Naive thymus-derived CD4-positive, alpha-beta T cell (primary cell): ENCODE data around the gene COX19. TPM values are rescaled to one million over a fixed set of nuclear protein-coding genes. Genes with fewer than 3 reads are reported as not detected.

ENCODE experiments used
- ATAC-seq: fragments of 150-1000 bp; cut with Tn5 transposase; 2 replicates; pipeline ENCODE4 v1.10.0; 2021; ENCODE audit warnings: mild to moderate bottlenecking, moderate library complexity
- CTCF ChIA-PET: fragments of 350-600 bp; sonication (Branson Sonifier 250); formaldehyde crosslinking; loops from one replicate; lab custom pipeline; 2021; ENCODE audit warnings: antibody characterized with exemption; lab: Charles Lee
- POLR2A ChIA-PET: fragments of 350-600 bp; sonication (Branson Sonifier 250); formaldehyde crosslinking; loops from one replicate; lab custom pipeline; 2021; ENCODE audit warnings: antibody characterized with exemption, inconsistent platforms; lab: Charles Lee
- DNase-seq, 9 donors: peaks; one replicate each; pipeline versions ENCODE4 v3.0.0 to v3.0.0-alpha.2; 2020 to 2022; ENCODE audit warnings: mixed read lengths in 1 of 9
- H3K27ac ChIP-seq: one replicate; pipeline ENCODE4 v1.7.0; 2013; ENCODE audit warnings: mild to moderate bottlenecking, low read depth, low read length, moderate library complexity
- H3K27me3 ChIP-seq, 2 donors: one replicate each; pipeline ENCODE4 v1.7.0; 2013; ENCODE audit warnings: low read length in 2 of 2, mild to moderate bottlenecking in 2 of 2, moderate library complexity in 2 of 2; ENCODE audit not compliant: control insufficient read depth in 2 of 2, insufficient read depth in 2 of 2
- H3K36me3 ChIP-seq, 3 experiments: 1 replicate in 2 of 3; 2 replicates in 1 of 3; pipeline ENCODE4 v1.7.0; 2013; ENCODE audit warnings: low read length in 3 of 3, mild to moderate bottlenecking in 3 of 3, moderate library complexity in 1 of 3; ENCODE audit not compliant: insufficient read depth in 3 of 3, control insufficient read depth in 2 of 3
- H3K4me1 ChIP-seq, 2 donors: one replicate each; pipeline ENCODE4 v1.7.0; 2013; ENCODE audit warnings: low read length in 2 of 2, mild to moderate bottlenecking in 2 of 2, moderate library complexity in 1 of 2; ENCODE audit not compliant: control insufficient read depth in 2 of 2, insufficient read depth in 2 of 2
- H3K4me3 ChIP-seq: 2 replicates; pipeline ENCODE4 v1.7.0; 2013; ENCODE audit warnings: mild to moderate bottlenecking, low read length
- H3K9me3 ChIP-seq, 3 experiments: 1 replicate in 2 of 3; 2 replicates in 1 of 3; pipeline ENCODE4 v1.7.0; 2013; ENCODE audit warnings: low read length in 3 of 3; ENCODE audit not compliant: control insufficient read depth in 2 of 3
- H3K27ac Mint-ChIP-seq, 9 donors: one replicate each; pipeline ENCODE4 v1.8.0; 2020 to 2022; ENCODE audit warnings: mixed read lengths in 9 of 9, mild to moderate bottlenecking in 8 of 9, moderate library complexity in 5 of 9, inconsistent platforms in 2 of 9
- H3K27me3 Mint-ChIP-seq, 5 donors: one replicate each; pipeline ENCODE4 v1.8.0; 2021 to 2022; ENCODE audit warnings: mixed read lengths in 5 of 5, mild to moderate bottlenecking in 1 of 5
- H3K36me3 Mint-ChIP-seq, 5 donors: one replicate each; pipeline ENCODE4 v1.8.0; 2020 to 2022; ENCODE audit warnings: mixed read lengths in 5 of 5, mild to moderate bottlenecking in 3 of 5, inconsistent platforms in 1 of 5
- H3K4me1 Mint-ChIP-seq, 7 donors: one replicate each; pipeline ENCODE4 v1.8.0; 2020 to 2022; ENCODE audit warnings: mixed read lengths in 7 of 7, mild to moderate bottlenecking in 3 of 7, inconsistent platforms in 1 of 7
- H3K4me3 Mint-ChIP-seq, 10 donors: one replicate each; pipeline ENCODE4 v1.8.0; 2020 to 2022; ENCODE audit warnings: mild to moderate bottlenecking in 10 of 10, mixed read lengths in 10 of 10, moderate library complexity in 6 of 10, inconsistent platforms in 2 of 10
- H3K9me3 Mint-ChIP-seq, 11 donors: one replicate each; pipeline ENCODE4 v1.8.0; 2020 to 2022; ENCODE audit warnings: mixed read lengths in 11 of 11, mild to moderate bottlenecking in 4 of 11, inconsistent platforms in 1 of 11, moderate library complexity in 1 of 11
- intact Hi-C, 2 donors: fragments of 100-400 bp; cut with micrococcal nuclease; formaldehyde crosslinking; loops; one replicate each; pipeline ENCODE4 v1.15.1; 2023
- polyA plus RNA-seq, 2 donors: library from polyadenylated mRNA; unstranded; fragments of 300-500 nt; fragmentation: Illumina TruSeq; gene quantifications; one replicate each; pipeline ENCODE4 v1.2.3, GENCODE V29; 2021
- total RNA-seq, 6 experiments: library from RNA in 5 of 6; stranded (reverse) in 5 of 6; gene quantifications; 1 replicate in 5 of 6; 2 replicates in 1 of 6; pipeline ENCODE4 v1.2.3 and lab custom pipeline; 2021 to 2026

The COX19 gene
- total and polyA plus RNA-seq, 7 experiments from 2014 or later = 18.3 to 48.2 (median 45.1) TPM

- DNase-seq = no peak
- H3K4me1 ChIP-seq = no peaks in the 10 kb centered on the region
- H3K4me3 ChIP-seq = no peak overlapping the region
- Mint-ChIP-seq H3K4me1 (peaks cover 7 to 29% (median 13%) of the 10 kb centered on the region in 7 donors), H3K27me3 (no peaks in the 10 kb centered on the region), H3K4me3 (no peak overlapping the region), H3K9me3 (peaks cover 0 to 19% (median 8%) of the 10 kb centered on the region in 11 donors), H3K27ac (peak overlapping the region in 1 of 9 donors; percentile 17), H3K36me3 (peaks cover 7 to 33% (median 17%) of the 10 kb centered on the region in 5 donors)
- ATAC-seq = no peak
- H3K36me3 ChIP-seq = peaks cover 0 to 41% (median 0%) of the 10 kb centered on the region in 3 experiments
- intact Hi-C loops = loop anchor here in 1 of 2 donors (2.0 kb wide), 1 partner anchor 43 kb away; no protein-coding TSS in a partner anchor
- ChIA-PET CTCF (interaction anchor here (1.9 kb wide), 1 partner anchor 44 kb away, joined by 10 read pairs; no protein-coding TSS in a partner anchor), POLR2A (interaction anchor here (0.5 kb wide), 1 partner anchor 1325 kb away, joined by 3 read pairs; no protein-coding TSS in a partner anchor)
- H3K27ac ChIP-seq = no peak overlapping the region
- peaks cover 0 to 28% (median 0%) of the 10 kb centered on the region in 3 experiments for H3K9me3 ChIP-seq
- no peaks in the 10 kb centered on the region for H3K27me3 ChIP-seq
Measured at GRCh38 chr7:1021366-1021765, 46.0 kb upstream of the COX19 start.

DNA sequence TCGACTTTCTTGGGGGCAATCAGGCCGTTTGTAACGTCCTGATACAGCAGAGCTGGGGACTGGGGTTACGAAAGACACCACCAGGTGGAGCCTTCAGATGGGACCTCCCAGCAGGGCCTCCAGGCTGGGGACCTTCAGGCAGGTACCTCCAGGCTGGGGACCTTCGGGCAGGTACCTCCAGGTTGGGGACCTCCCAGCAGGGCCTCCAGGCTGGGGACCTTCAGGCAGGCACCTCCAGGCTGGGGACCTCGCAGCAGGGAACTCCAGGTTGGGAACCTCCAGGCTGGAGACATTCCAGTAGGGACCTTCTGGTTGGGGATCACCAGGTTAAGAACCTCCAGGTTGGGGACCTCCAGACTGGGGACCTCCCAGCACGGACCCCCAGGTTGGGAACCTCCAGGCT is 45.5 kb upstream of the COX19 start:
- Mint-ChIP-seq H3K4me1 (peaks cover 6 to 31% (median 9%) of the 10 kb centered on the region in 7 donors), H3K4me3 (no peak overlapping the region), H3K36me3 (peaks cover 4 to 30% (median 16%) of the 10 kb centered on the region in 5 donors), H3K27ac (no peak overlapping the region), H3K9me3 (peaks cover 0 to 19% (median 8%) of the 10 kb centered on the region in 11 donors), H3K27me3 (no peaks in the 10 kb centered on the region)
- H3K27me3 ChIP-seq = no peaks in the 10 kb centered on the region
- intact Hi-C loops = loop anchor here (1.0 to 2.0 kb wide), 2 partner anchors 44 kb away; no protein-coding TSS in a partner anchor
- H3K9me3 ChIP-seq = peaks cover 0 to 28% (median 0%) of the 10 kb centered on the region in 3 experiments
- ChIA-PET CTCF (interaction anchor here (1.9 kb wide), 1 partner anchor 45 kb away, joined by 10 read pairs; no protein-coding TSS in a partner anchor), POLR2A (no interaction called here)
- ATAC-seq = no peak
- peaks cover 0 to 36% (median 0%) of the 10 kb centered on the region in 3 experiments for H3K36me3 ChIP-seq
- no peak for DNase-seq
- H3K4me1 ChIP-seq = no peaks in the 10 kb centered on the region
- no peak overlapping the region for H3K27ac ChIP-seq
- H3K4me3 ChIP-seq = no peak overlapping the region

DNA sequence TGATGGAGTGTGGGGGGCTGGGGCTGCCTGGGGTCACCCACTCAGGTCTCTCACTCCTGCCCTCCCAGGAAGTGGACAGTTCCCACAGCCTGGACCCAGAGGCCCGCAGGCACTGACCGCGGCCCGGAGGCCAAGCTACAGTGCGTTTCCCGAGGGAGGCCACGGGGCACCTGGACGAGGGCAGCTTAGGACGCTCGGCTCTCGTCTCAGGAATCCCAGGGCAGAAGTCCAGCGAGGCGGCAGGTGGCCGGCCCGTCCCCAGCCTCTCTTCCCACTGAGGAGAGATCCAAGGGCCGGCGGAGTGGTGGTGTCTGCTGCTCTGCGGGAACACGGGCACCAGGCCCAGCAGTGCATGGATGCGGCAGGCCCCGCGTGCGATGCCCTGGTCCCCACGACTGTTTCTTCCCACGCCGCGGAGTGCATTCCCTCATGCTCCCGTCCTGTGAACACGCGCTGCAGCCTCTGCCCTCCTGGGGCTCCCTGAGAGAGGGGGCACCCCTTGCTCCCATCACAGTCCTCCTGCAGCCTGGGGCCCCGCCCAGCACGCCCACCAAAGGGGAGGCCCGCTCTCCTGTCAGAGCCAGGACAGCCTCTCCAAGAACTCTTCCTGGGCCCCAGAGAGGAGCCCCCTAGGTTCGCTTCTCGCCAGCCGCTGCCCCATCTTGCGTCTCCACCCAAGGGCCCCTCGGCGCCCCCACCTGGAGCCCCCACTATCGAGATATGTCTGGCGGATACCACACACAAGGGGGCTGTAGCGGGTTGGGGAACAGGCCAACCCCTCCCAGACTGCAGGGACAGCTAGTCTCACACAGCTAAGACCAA is 44.7 kb upstream of the COX19 start:
- H3K9me3 Mint-ChIP-seq = peaks cover 0 to 19% (median 8%) of the 10 kb centered on the region in 11 donors
- Histone ChIP-seq H3K9me3 (peaks cover 0 to 28% (median 0%) of the 10 kb centered on the region in 3 experiments), H3K27ac (no peak overlapping the region), H3K4me1 (no peaks in the 10 kb centered on the region), H3K27me3 (no peaks in the 10 kb centered on the region), H3K4me3 (no peak overlapping the region), H3K36me3 (peaks cover 0 to 27% (median 0%) of the 10 kb centered on the region in 3 experiments)
- intact Hi-C loops = loop anchor here (1.0 to 2.0 kb wide), 2 partner anchors 45 kb away; no protein-coding TSS in a partner anchor
- H3K27me3 Mint-ChIP-seq = no peaks in the 10 kb centered on the region
- H3K4me3 Mint-ChIP-seq = no peak overlapping the region
- DNase-seq (no peak), ATAC-seq (no peak)
- peaks cover 6 to 28% (median 8%) of the 10 kb centered on the region in 7 donors for H3K4me1 Mint-ChIP-seq
- ChIA-PET POLR2A (no interaction called here), CTCF (interaction anchor here (0.6 to 1.9 kb wide), 2 partner anchors 46 to 1008 kb away, joined by 3 to 10 read pairs; no protein-coding TSS in a partner anchor)
- H3K27ac Mint-ChIP-seq = no peak overlapping the region
- H3K36me3 Mint-ChIP-seq = peaks cover 4 to 30% (median 16%) of the 10 kb centered on the region in 5 donors

- DNase-seq (no peak), ATAC-seq (no peak)
- Histone ChIP-seq H3K27ac (no peak overlapping the region), H3K4me3 (no peak overlapping the region), H3K27me3 (no peaks in the 10 kb centered on the region), H3K36me3 (peaks cover 0 to 24% (median 0%) of the 10 kb centered on the region in 3 experiments), H3K4me1 (no peaks in the 10 kb centered on the region), H3K9me3 (peaks cover 0 to 28% (median 0%) of the 10 kb centered on the region in 3 experiments)
- peaks cover 0 to 19% (median 8%) of the 10 kb centered on the region in 11 donors for H3K9me3 Mint-ChIP-seq
- no peaks in the 10 kb centered on the region for H3K27me3 Mint-ChIP-seq
- H3K4me3 Mint-ChIP-seq = no peak overlapping the region
- ChIA-PET CTCF (interaction anchor here (0.5 kb wide), 1 partner anchor 21 kb away, joined by 3 read pairs; no protein-coding TSS in a partner anchor), POLR2A (interaction anchor here (1.0 kb wide), 1 partner anchor 10 kb away, joined by 3 read pairs; no protein-coding TSS in a partner anchor)
- H3K27ac Mint-ChIP-seq = no peak overlapping the region
- peaks cover 4 to 30% (median 16%) of the 10 kb centered on the region in 5 donors for H3K36me3 Mint-ChIP-seq
- peaks cover 6 to 26% (median 8%) of the 10 kb centered on the region in 7 donors for H3K4me1 Mint-ChIP-seq
- intact Hi-C loops = no loop called here
Measured at GRCh38 chr7:1019255-1019785, 44.0 kb upstream of the COX19 start.

GRCh38 chr7:1018334-1018695 is 43.0 kb upstream of the COX19 start:
- Histone ChIP-seq H3K27ac (no peak overlapping the region), H3K4me1 (no peaks in the 10 kb centered on the region), H3K9me3 (peaks cover 0 to 28% (median 0%) of the 10 kb centered on the region in 3 experiments), H3K4me3 (no peak overlapping the region), H3K27me3 (no peaks in the 10 kb centered on the region), H3K36me3 (peaks cover 0 to 24% (median 0%) of the 10 kb centered on the region in 3 experiments)
- ChIA-PET CTCF (interaction anchor here (0.7 to 1.1 kb wide), 2 partner anchors 40 to 48 kb away, joined by 3 to 5 read pairs; no protein-coding TSS in a partner anchor), POLR2A (no interaction called here)
- DNase-seq = no peak
- Mint-ChIP-seq H3K4me3 (no peak overlapping the region), H3K27ac (peak overlapping the region in 4 of 9 donors; percentile 23 to 63 (median 52)), H3K4me1 (peaks cover 6 to 25% (median 17%) of the 10 kb centered on the region in 7 donors), H3K9me3 (peaks cover 0 to 15% (median 8%) of the 10 kb centered on the region in 11 donors), H3K36me3 (peaks cover 4 to 25% (median 13%) of the 10 kb centered on the region in 5 donors), H3K27me3 (no peaks in the 10 kb centered on the region)
- no peak for ATAC-seq
- intact Hi-C loops = no loop called here
